ENCODE measurements around the gene AGXT. TPM values are rescaled to one million over a fixed set of nuclear protein-coding genes. Genes with fewer than 3 reads are reported as not detected.

The AGXT gene
- total and polyA plus RNA-seq, 8 donors, result not detected

GRCh38 chr2:240869956-240870875 is 1.6 kb downstream of the AGXT start:
- Histone ChIP-seq H3K4me1 (peaks cover 0 to 5% (median 0%) of the 10 kb centered on the region in 4 donors), H3K4me3 (no peak overlapping the region), H3K27ac (no peak overlapping the region), H3K9me3 (no peaks in the 10 kb centered on the region), H3K36me3 (no peaks in the 10 kb centered on the region), H3K27me3 (peaks cover 0 to 15% (median 0%) of the 10 kb centered on the region in 3 donors)
- intact Hi-C loops (cut with DNase I; ENCODE audit: low total_unique reads), result no loop called here
- TF ChIP-seq POLR2AphosphoS5 (IDR thresholded peaks at IDR 0.05), result no peak
- TF ChIP-seq CTCF (IDR thresholded peaks at IDR 0.05), result no peak
- TF ChIP-seq POLR2A (IDR thresholded peaks at IDR 0.05), result no peak
- no peak for TF ChIP-seq EP300 (IDR thresholded peaks at IDR 0.05)
- 79 to 87% (median 85%) methylated on average over 5 to 15 of the region's 15 CpGs for WGBS, 5 donors
- DNase-seq, result no peak

GRCh38 chr2:240871071-240871958 is 2.7 kb downstream of the AGXT start:
- Histone ChIP-seq H3K27ac (no peak overlapping the region), H3K4me3 (no peak overlapping the region), H3K27me3 (peaks cover 0 to 15% (median 0%) of the 10 kb centered on the region in 3 donors), H3K36me3 (no peaks in the 10 kb centered on the region), H3K9me3 (no peaks in the 10 kb centered on the region), H3K4me1 (peaks cover 0 to 8% (median 0%) of the 10 kb centered on the region in 4 donors)
- WGBS, 5 donors, result 76 to 89% (median 88%) methylated on average over 14 to 16 of the region's 16 CpGs
- intact Hi-C loops (cut with DNase I; ENCODE audit: low total_unique reads), result no loop called here
- peak in 1 of 2 donors; percentile 1 for DNase-seq
- TF ChIP-seq POLR2AphosphoS5 (IDR thresholded peaks at IDR 0.05) (no peak), EP300 (IDR thresholded peaks at IDR 0.05) (no peak), POLR2A (IDR thresholded peaks at IDR 0.05) (no peak), CTCF (IDR thresholded peaks at IDR 0.05) (no peak)

GRCh38 chr2:240872317-240873097 is 3.9 kb downstream of the AGXT start:
- Histone ChIP-seq H3K4me3 (no peak overlapping the region), H3K4me1 (peaks cover 0 to 9% (median 6%) of the 10 kb centered on the region in 4 donors), H3K27me3 (peaks cover 0 to 15% (median 0%) of the 10 kb centered on the region in 3 donors), H3K27ac (no peak overlapping the region), H3K36me3 (no peaks in the 10 kb centered on the region), H3K9me3 (no peaks in the 10 kb centered on the region)
- intact Hi-C loops (cut with DNase I; ENCODE audit: low total_unique reads), result no loop called here
- TF ChIP-seq POLR2AphosphoS5 (IDR thresholded peaks at IDR 0.05) (no peak), EP300 (IDR thresholded peaks at IDR 0.05) (no peak), POLR2A (IDR thresholded peaks at IDR 0.05) (no peak), CTCF (IDR thresholded peaks at IDR 0.05) (no peak)
- DNase-seq, result peak in 1 of 2 donors; percentile 2
- WGBS, 5 donors, result 84 to 93% (median 88%) methylated on average over 16 to 17 of the region's 17 CpGs
